Right lung (tissue), 5 donors: Measurements from ENCODE around the gene NECAB2. TPM values are rescaled to one million over a fixed set of nuclear protein-coding genes. Genes with fewer than 3 reads are reported as not detected.
"Not testable (repeated sequence)": the region's sequence is repeated elsewhere in the genome, so short reads cannot be mapped to it uniquely, and the experiment has no call there.

Source experiments
- DNase-seq, 2 donors: peaks; one replicate each; pipeline ENCODE4 v3.0.0-alpha.2; 2013
- polyA plus RNA-seq, 5 donors: library from polyadenylated mRNA; unstranded; fragments of 120-200 nt; gene quantifications; one replicate each; pipeline versions ENCODE4 v1.2.1 to v1.2.3, GENCODE V29; 2013; ENCODE audit warnings: inconsistent platforms in 1 of 5, low replicate concordance in 1 of 5; ENCODE audit not compliant: insufficient read length in 5 of 5, insufficient read depth in 1 of 5

NECAB2 gene
- polyA plus RNA-seq, 5 donors = 0.29 to 0.69 (median 0.54) TPM

DNA sequence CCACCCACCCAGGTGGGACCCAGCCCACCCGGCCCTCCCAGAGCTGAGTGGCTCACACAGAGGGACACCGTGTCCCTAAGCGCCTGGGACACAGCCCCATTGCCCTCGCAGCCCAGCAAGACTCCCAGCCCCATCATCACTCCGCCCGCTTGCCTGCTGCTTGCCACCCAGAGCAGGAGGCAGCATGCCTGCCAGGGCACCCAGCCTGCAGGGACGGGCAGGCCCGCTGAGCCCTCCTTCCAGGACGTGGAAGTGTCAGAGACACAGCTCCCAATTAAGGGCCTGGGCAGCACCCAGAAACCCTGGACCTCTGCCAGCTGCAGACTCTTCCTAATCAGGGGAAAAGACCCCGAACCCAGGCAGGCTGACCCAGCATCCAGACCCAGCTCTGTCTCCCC is 32.2 kb upstream of the NECAB2 start:
- DNase-seq = no peak

- no peak for DNase-seq
Observed at GRCh38 chr16:83936581-83937165, 31.4 kb upstream of the NECAB2 start.

DNA sequence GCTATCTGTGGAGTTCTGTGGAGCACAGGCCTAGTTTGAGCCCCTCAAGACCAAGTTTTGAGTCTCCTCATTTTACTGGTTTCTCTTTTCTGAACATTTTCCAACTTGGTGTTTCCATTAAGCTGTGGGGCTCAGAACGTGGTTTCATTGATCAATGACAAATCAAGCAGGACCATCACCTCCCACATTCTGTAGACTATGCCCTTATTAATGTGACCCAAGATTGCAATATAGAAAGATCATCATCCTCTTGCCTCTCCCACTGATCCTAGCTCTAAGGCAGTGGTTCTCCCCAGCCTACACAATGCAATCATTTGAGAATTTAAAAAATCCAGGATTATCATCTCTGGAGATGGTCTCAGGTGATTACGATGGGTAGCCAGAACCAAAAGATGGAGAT is 30.8 kb upstream of the NECAB2 start:
- no peak for DNase-seq

- DNase-seq = no peak
Observed at GRCh38 chr16:83937922-83938885, 29.8 kb upstream of the NECAB2 start.

- no peak for DNase-seq
Observed at GRCh38 chr16:83939266-83939855, 28.7 kb upstream of the NECAB2 start.

DNA sequence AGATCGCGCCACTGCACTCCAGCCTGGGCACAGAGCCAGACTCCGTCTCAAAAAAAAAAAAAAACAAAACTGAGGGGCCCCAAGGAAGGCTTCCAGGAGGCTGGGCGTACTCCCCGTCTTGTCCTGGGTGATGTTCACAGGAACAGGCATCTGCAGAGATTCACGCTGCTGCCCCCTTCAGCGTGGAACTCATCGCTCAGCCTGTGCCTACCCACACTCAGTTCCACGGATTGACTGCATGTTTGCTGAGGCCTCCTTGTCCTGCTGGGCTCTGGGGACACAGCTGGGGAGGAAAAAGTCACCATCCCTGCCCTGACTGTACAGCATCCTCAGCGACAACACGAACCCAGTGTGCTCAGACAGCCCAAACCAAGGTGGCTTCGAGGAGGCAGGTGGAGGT is 27.9 kb upstream of the NECAB2 start:
- DNase-seq = no peak

DNA sequence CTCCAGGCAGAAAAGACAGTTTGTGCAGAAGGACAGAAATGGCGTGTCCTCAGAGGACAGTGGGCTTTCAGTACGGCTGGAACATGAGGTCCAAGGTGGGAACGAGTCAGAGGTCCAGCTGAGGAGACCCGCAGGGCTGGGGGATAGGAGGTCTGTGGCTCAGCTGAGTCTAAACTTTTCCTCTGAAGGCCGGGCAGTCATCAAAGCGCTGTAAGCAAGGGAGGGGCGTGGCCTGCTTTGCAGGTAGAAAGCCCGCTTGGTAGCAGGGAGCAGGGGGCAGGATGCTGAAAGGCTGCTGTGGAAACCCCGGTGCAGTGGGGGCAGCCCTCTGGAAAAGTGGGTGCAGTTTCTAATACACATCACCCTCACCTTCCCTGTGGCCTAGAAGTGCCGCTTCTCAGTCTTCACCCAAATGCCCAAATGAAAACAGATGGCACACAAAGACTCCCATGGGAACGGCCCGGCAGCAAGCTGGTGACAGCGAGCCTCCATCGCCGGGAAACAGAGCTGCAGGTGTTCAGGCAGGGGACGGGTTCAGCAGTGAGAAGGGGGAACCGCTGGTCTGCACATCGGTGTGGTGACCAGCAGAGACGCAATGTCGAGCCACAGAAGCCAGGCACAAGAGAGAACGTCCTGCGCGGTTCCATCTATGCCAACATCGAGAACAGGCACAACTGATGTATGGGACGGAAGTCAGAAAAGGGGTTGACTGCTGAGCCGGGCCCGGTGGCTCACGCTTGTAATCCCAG is 27.2 kb upstream of the NECAB2 start:
- DNase-seq = no peak

- DNase-seq = not testable (repeated sequence)
Observed at GRCh38 chr16:83941546-83941945, 26.5 kb upstream of the NECAB2 start.

- DNase-seq = no peak
Observed at GRCh38 chr16:83942074-83942473, 26.0 kb upstream of the NECAB2 start.

DNA sequence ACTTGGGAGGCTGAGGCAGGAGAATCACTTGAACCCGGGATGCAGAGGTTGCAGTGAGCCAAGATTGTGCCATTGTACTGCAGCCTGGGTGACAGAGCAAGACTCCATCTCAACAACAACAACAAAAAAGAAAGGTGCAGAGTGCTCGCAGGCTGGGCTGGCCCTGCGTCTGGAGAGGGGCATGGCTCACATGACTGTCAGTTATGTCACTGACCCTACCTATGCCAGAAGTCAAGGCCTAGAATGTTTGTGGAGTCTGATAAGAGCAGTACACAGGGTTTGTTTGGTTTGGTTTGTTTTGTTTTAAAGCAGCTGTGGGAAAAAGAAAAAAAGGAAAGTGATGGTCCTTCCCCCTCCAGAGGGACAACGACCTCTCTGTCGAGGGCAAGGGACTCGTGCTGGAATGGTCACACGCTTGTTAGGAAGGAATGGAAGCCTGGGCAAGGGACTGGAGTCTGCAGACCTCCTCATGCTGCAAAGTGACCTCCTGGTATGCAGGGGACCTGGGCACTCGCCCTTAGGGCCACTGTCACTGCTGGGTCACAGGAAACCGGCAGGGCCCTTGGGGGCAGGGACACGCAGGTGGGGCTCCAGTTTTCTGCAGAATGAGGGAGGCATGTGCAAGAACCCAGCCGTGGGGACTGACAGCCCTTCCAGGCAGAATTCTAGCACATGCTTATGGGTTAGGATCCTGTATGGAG is 25.1 kb upstream of the NECAB2 start:
- DNase-seq = no peak

GRCh38 chr16:83943516-83944050 is 24.5 kb upstream of the NECAB2 start:
- DNase-seq = no peak

GRCh38 chr16:83945587-83945986 is 22.5 kb upstream of the NECAB2 start:
- DNase-seq = no peak

GRCh38 chr16:83946154-83946780 is 21.8 kb upstream of the NECAB2 start:
- DNase-seq = no peak

DNA sequence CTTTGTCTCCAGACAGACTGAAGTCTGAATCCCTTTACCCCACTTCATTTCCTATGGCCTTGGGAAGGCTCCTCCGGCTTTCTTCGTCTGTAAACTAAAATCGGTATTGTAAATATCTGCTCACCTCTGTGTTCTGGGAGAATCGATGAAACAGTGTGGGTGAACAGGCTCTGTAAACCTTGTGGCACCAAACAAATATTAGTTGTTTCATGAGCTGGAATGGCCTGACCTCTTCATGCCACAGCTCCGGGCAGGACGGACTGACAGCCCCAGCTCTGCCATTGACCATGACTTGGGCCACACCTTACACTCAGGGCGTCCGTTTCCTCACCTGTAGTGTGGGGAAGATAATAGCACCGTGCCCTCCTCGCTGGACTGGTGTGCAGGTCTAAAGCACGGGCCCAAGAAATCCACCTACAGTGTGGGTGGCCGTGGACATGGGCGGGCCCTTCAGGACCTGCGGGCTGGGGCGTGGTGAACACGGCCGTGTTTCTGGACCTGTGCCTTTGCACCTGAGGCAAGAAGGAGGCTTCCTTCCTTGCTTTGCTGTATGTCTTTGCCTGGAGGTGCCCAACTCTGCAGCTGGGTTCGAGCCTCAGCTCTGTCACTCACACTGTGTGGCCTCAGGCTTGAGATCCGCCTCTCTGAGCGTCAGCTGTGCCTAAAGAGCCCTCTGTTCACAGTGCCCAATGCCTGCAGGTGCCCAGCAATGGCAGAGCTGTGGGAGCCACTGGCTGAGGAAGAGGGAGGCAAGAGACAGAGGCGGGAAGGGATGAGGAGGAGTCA is 21.1 kb upstream of the NECAB2 start:
- no peak for DNase-seq

- DNase-seq = no peak
Observed at GRCh38 chr16:83947642-83948234, 20.3 kb upstream of the NECAB2 start.

GRCh38 chr16:83948914-83949723 is 18.9 kb upstream of the NECAB2 start:
- DNase-seq = no peak

- no peak for DNase-seq
Observed at GRCh38 chr16:83949724-83950001, 18.4 kb upstream of the NECAB2 start.

GRCh38 chr16:83950862-83951399 is 17.1 kb upstream of the NECAB2 start:
- not testable (repeated sequence) for DNase-seq
